K562 (cell line): ENCODE data around the gene SH2D3A. TPM values are rescaled to one million over a fixed set of nuclear protein-coding genes. Genes with fewer than 3 reads are reported as not detected.

ENCODE experiments used
- CC2D1A ChIP-seq: fragments of 450-650 bp; IDR thresholded peaks from 2 replicates; pipeline ENCODE4 v1.6.1; 2017; ENCODE audit warnings: mild to moderate bottlenecking
- FOSL1 ChIP-seq: fragments of 200-800 bp; sonication (Bioruptor generic); conservative IDR thresholded peaks from 2 replicates; pipeline ENCODE4 v1.6.1; 2016; ENCODE audit warnings: missing genetic modification characterization, missing compliant biosample characterization
- FOXJ2 ChIP-seq: fragments of 200-800 bp; sonication (Bioruptor generic); IDR thresholded peaks from 2 replicates; pipeline ENCODE4 v1.6.1; 2016; ENCODE audit warnings: missing genetic modification characterization, missing compliant biosample characterization
- GATAD2A ChIP-seq: fragments of 450-650 bp; IDR thresholded peaks from 2 replicates; pipeline ENCODE4 v1.6.1; 2017
- HIVEP1 ChIP-seq: fragments of 250-450 bp; sonication (Bioruptor Pico); IDR thresholded peaks from 2 replicates; pipeline ENCODE4 v1.4.0; 2020; ENCODE audit warnings: mild to moderate bottlenecking
- HMG20A ChIP-seq: fragments of 450-650 bp; formaldehyde crosslinking; conservative IDR thresholded peaks from 2 replicates; pipeline ENCODE4 v1.4.0; 2020; ENCODE audit warnings: mild to moderate bottlenecking, mixed read lengths
- KLF1 ChIP-seq: fragments of 450-650 bp; IDR thresholded peaks from 2 replicates; pipeline ENCODE4 v1.6.1; 2016; ENCODE audit warnings: missing genetic modification characterization, missing compliant biosample characterization
- MAFF ChIP-seq: IDR thresholded peaks from 2 replicates; pipeline ENCODE4 v1.6.1; 2012; ENCODE audit warnings: low read length, improper control_type of control experiment
- MCM2 ChIP-seq: fragments of 450-650 bp; IDR thresholded peaks from 2 replicates; pipeline ENCODE4 v1.6.1; 2017; ENCODE audit warnings: low read depth, mild to moderate bottlenecking
- MTA1 ChIP-seq: fragments of 450-650 bp; IDR thresholded peaks from 2 replicates; pipeline ENCODE4 v1.6.1; 2017; ENCODE audit warnings: borderline replicate concordance
- NELFE ChIP-seq: IDR thresholded peaks from 2 replicates; pipeline ENCODE4 v1.6.1; 2011; ENCODE audit warnings: mild to moderate bottlenecking; ENCODE audit not compliant: insufficient read depth, insufficient read length
- PML ChIP-seq: IDR thresholded peaks from 2 replicates; pipeline ENCODE4 v1.6.1; 2012; ENCODE audit warnings: low read length, inconsistent platforms
- POLR2H ChIP-seq: IDR thresholded peaks from 2 replicates; pipeline ENCODE4 v1.6.1; 2016; ENCODE audit warnings: missing genetic modification characterization, low read depth, mild to moderate bottlenecking, control low read depth, missing compliant biosample characterization, moderate library complexity
- PRPF4 ChIP-seq: fragments of 200-400 bp; formaldehyde crosslinking; IDR thresholded peaks from one replicate; pipeline ENCODE4 v1.6.1; 2017; ENCODE audit warnings: low read length, low read depth, mild to moderate bottlenecking; ENCODE audit not compliant: insufficient read depth, poor library complexity, severe bottlenecking
- PTRF ChIP-seq: fragments of 450-650 bp; IDR thresholded peaks from 2 replicates; pipeline ENCODE4 v1.6.1; 2016; ENCODE audit warnings: mild to moderate bottlenecking, missing genetic modification characterization, missing compliant biosample characterization
- SMAD1 ChIP-seq: fragments of 150-350 bp; IDR thresholded peaks from 2 replicates; pipeline ENCODE4 v1.6.1; 2014; ENCODE audit warnings: low read length, low read depth; ENCODE audit not compliant: partially characterized antibody
- SRSF1 ChIP-seq: fragments of 200-400 bp; formaldehyde crosslinking; IDR thresholded peaks from 2 replicates; pipeline ENCODE4 v1.6.1; 2017; ENCODE audit warnings: mild to moderate bottlenecking, low read depth, low read length, moderate library complexity
- TEAD4 ChIP-seq, 2 experiments: sonication (generic) in 1 of 2; formaldehyde crosslinking in 1 of 2; IDR thresholded peaks; 2 replicates each; pipeline versions ENCODE4 v1.6.1 to v1.8.0; 2012 to 2022; ENCODE audit warnings: borderline replicate concordance in 1 of 2, inconsistent platforms in 1 of 2, low read length in 1 of 2, mild to moderate bottlenecking in 1 of 2, missing genetic modification reagents in 1 of 2
- XRCC3 ChIP-seq: fragments of 450-650 bp; IDR thresholded peaks from 2 replicates; pipeline ENCODE4 v1.6.1; 2017; ENCODE audit warnings: mild to moderate bottlenecking, moderate library complexity
- ZNF444 ChIP-seq: fragments of 250-450 bp; sonication (Bioruptor Pico); IDR thresholded peaks from 2 replicates; pipeline ENCODE4 v1.4.0; 2020; ENCODE audit warnings: mild to moderate bottlenecking, moderate library complexity
- ZNF507 ChIP-seq: conservative IDR thresholded peaks from 2 replicates; pipeline ENCODE4 v1.6.1; 2017; ENCODE audit warnings: missing genetic modification characterization, missing compliant biosample characterization
- ZNF551 ChIP-seq: fragments of 250-450 bp; sonication (Bioruptor Pico); IDR thresholded peaks from 2 replicates; pipeline ENCODE4 v1.5.0; 2021; ENCODE audit warnings: mild to moderate bottlenecking, moderate library complexity
- ZNF584 ChIP-seq: fragments of 200-800 bp; sonication (Bioruptor generic); IDR thresholded peaks from 2 replicates; pipeline ENCODE4 v1.6.1; 2016; ENCODE audit warnings: low read depth, mild to moderate bottlenecking, missing genetic modification characterization, missing compliant biosample characterization
- ZNF76 ChIP-seq: fragments of 250-450 bp; sonication (Bioruptor Pico); IDR thresholded peaks from 2 replicates; pipeline ENCODE4 v1.4.0; 2020; ENCODE audit warnings: mild to moderate bottlenecking, moderate library complexity, borderline replicate concordance
- ZNF830 ChIP-seq: fragments of 250-450 bp; sonication (Bioruptor Pico); IDR thresholded peaks from 2 replicates; pipeline ENCODE4 v1.5.0; 2021; ENCODE audit warnings: mild to moderate bottlenecking
- polyA plus RNA-seq, 8 experiments: library from polyadenylated mRNA; depleted of rRNA in 4 of 8; stranded (reverse) in 5 of 8; unstranded in 3 of 8; fragments of >200 nt; fragmentation: Nextera tagmentation in 2 of 8; fragmentation: Illumina TruSeq in 1 of 8; extraction: Ambion mirVana in 2 of 8; extraction: Trizol in 1 of 8; gene quantifications; 2 replicates each; pipeline versions ENCODE4 v1.2.1 to v1.2.3, GENCODE V29; 2011 to 2014; ENCODE audit warnings: inconsistent platforms in 1 of 8, missing spikeins in 1 of 8
- total RNA-seq, 7 experiments: library from RNA; depleted of rRNA in 6 of 7; stranded (reverse); fragments of >200 nt in 6 of 7; fragmentation: Illumina TruSeq in 2 of 7; extraction: Trizol in 2 of 7; gene quantifications; 2 replicates each; pipeline versions ENCODE4 v1.2.1 to v1.2.3, GENCODE V29; 2011 to 2021; ENCODE audit warnings: low replicate concordance in 1 of 7
- TF ChIP-seq, protein P1 (sequence below): sonication (generic); formaldehyde crosslinking; IDR thresholded peaks from 2 replicates; pipeline ENCODE4 v1.8.0; 2022; ENCODE audit warnings: mild to moderate bottlenecking, missing genetic modification reagents
- TF ChIP-seq, protein P2 (sequence below): fragments of 450-650 bp; IDR thresholded peaks from 2 replicates; pipeline ENCODE4 v1.6.1; 2016; ENCODE audit warnings: antibody characterized with exemption

SH2D3A gene
- total and polyA plus RNA-seq, 9 of the 15 experiments (the other 6 are each of a cell fraction or from before 2014, with no cell fraction given): 0.75 to 26.3 (median 8.9) TPM

DNA sequence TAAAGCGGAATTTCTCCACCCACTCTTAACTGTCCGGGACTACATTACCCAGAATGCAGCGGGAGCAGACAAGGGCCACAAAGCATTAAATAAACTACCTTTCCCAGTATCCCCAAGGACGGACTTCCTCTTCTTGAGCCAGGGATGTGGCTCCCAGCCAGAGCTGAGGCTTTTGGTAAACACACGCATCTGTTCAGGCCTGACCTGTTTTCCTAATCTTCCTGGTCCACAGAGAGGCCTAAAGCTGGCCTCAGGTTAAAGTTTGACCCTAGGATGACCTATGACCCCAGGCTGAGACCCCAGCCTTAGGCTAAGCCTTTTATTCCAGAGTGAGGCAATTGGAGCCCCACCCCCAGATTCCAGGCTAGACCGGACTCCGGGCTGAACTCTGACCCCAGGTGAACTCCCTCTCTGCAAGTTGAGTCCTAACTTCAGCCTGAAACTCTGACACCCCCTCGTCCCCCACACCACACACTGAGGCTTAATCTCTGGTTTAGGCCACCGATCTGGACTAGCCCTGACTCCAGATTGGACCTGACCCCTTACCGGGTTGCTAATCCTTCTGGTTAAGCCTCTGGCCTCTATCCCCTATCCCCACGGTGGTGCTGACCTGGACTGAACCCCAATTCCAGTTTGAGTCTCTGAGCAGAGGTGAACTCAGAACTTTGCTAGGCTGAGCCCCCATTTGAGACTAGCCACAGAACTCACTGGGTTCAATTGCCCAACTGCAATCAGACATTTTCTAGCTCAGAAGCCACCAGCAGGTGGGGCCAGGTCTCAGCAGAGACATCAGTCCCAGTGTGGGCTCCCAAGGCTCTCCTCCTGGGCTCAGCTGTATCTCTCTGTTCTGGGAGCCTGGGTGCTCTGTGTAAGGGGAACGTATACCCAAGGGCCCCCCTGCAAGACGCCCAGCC lies 29.1 kb downstream of the SH2D3A start (continued):
- peak; percentile 68 for TF ChIP-seq TEAD4 (IDR thresholded peaks at IDR 0.05; ENCODE audit: low read length)
- no peak for TF ChIP-seq TEAD4 (CRISPR knock-in tag; IDR thresholded peaks at IDR 0.05; ENCODE audit: borderline replicate concordance)
- TF ChIP-seq ZNF76: no peak
- TF ChIP-seq ZNF507: no peak
- TF ChIP-seq, protein P1, sequence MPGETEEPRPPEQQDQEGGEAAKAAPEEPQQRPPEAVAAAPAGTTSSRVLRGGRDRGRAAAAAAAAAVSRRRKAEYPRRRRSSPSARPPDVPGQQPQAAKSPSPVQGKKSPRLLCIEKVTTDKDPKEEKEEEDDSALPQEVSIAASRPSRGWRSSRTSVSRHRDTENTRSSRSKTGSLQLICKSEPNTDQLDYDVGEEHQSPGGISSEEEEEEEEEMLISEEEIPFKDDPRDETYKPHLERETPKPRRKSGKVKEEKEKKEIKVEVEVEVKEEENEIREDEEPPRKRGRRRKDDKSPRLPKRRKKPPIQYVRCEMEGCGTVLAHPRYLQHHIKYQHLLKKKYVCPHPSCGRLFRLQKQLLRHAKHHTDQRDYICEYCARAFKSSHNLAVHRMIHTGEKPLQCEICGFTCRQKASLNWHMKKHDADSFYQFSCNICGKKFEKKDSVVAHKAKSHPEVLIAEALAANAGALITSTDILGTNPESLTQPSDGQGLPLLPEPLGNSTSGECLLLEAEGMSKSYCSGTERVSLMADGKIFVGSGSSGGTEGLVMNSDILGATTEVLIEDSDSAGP (CRISPR knock-in tag): peak; percentile 45; the same call in 1 of the 2 replicates
- TF ChIP-seq ZNF444: no peak
- 0 out of 2 replicates have a peak, but pooled peaks have one; percentile 12 for TF ChIP-seq GATAD2A
- no peak for TF ChIP-seq POLR2H (tag)
- TF ChIP-seq MAFF: no peak
- TF ChIP-seq PML: 0 out of 2 replicates have a peak, but pooled peaks have one; percentile 32
- no peak for TF ChIP-seq PRPF4
- TF ChIP-seq FOXJ2 (tag): peak; percentile 87; the same call in 1 of the 2 replicates
- TF ChIP-seq HIVEP1 (CRISPR knock-in tag): no peak
- no peak for TF ChIP-seq MCM2
- TF ChIP-seq MTA1: peak; percentile 48; the same call in 1 of the 2 replicates
- TF ChIP-seq, protein P2, sequence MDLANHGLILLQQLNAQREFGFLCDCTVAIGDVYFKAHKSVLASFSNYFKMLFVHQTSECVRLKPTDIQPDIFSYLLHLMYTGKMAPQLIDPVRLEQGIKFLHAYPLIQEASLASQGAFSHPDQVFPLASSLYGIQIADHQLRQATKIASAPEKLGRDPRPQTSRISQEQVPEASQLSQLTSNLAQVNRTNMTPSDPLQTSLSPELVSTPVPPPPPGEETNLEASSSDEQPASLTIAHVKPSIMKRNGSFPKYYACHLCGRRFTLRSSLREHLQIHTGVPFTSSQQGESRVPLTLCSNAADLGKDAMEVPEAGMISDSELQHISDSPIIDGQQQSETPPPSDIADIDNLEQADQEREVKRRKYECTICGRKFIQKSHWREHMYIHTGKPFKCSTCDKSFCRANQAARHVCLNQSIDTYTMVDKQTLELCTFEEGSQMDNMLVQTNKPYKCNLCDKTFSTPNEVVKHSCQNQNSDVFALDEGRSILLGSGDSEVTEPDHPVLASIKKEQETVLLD: no peak
- TF ChIP-seq XRCC3: no peak
- 0 out of 2 replicates have a peak, but pooled peaks have one; percentile 36 for TF ChIP-seq ZNF584 (CRISPR knock-in tag)
- TF ChIP-seq SRSF1: no peak
- TF ChIP-seq SMAD1: no peak
- TF ChIP-seq HMG20A (CRISPR knock-in tag): no peak
- 0 out of 2 replicates have a peak, but pooled peaks have one; percentile 11 for TF ChIP-seq PTRF (tag)
- no peak for TF ChIP-seq ZNF830 (CRISPR knock-in tag)
- TF ChIP-seq KLF1 (tag): no peak
- no peak for TF ChIP-seq NELFE
- no peak for TF ChIP-seq ZNF551 (CRISPR knock-in tag)
- TF ChIP-seq FOSL1 (tag): no peak
- TF ChIP-seq CC2D1A: peak; percentile 54; the same call in 1 of the 2 replicates
